A549 (cell line): ENCODE results near the gene FAM163B. TPM values are rescaled to one million over a fixed set of nuclear protein-coding genes. Genes with fewer than 3 reads are reported as not detected.

Source experiments
- ATAC-seq, 2 experiments: fragments of 200-7000 bp in 1 of 2; fragments of >200 bp in 1 of 2; cut with Nextera tagmentation in 1 of 2; cut with Tn5 transposase in 1 of 2; 3 replicates each; pipeline versions ENCODE4 v1.8.0 to v1.9.1; 2018 to 2020; ENCODE audit warnings: mild to moderate bottlenecking in 1 of 2, moderate library complexity in 1 of 2
- CTCF ChIA-PET: fragments of 300-600 bp; sonication (Branson Sonifier 250); formaldehyde crosslinking; extraction: SDS; loops from one replicate; lab custom pipeline; 2021; ENCODE audit warnings: antibody characterized with exemption, inconsistent platforms; lab: Yijun Ruan, JAX
- POLR2A ChIA-PET: fragments of 350-600 bp; formaldehyde crosslinking; extraction: SDS; loops from one replicate; lab custom pipeline; 2021; ENCODE audit warnings: antibody characterized with exemption, inconsistent platforms; lab: Yijun Ruan, JAX
- DNase-seq, 2 experiments: peaks; one replicate each; pipeline versions ENCODE4 v3.0.0 to v3.0.0-alpha.2; 2011 to 2016; ENCODE audit warnings: low read depth in 1 of 2, low spot score in 1 of 2
- FAIRE-seq: peaks from 2 replicates; lab custom pipeline; 2011; peaks lifted over from hg19 to GRCh38; lab: Jason Lieb, UNC
- H3K27ac ChIP-seq, 2 experiments: fragments of >200 bp; sonication (Bioruptor Twin); formaldehyde crosslinking; 3 replicates each; pipeline ENCODE4 v1.5.1; 2016 to 2017
- H3K4me1 ChIP-seq: fragments of >200 bp; sonication (Bioruptor Twin); formaldehyde crosslinking; 3 replicates; pipeline ENCODE4 v1.6.1; 2016
- H3K4me2 ChIP-seq: fragments of >200 bp; sonication (Bioruptor Twin); formaldehyde crosslinking; 3 replicates; pipeline ENCODE4 v1.6.1; 2016
- H3K4me3 ChIP-seq: fragments of >200 bp; sonication (Bioruptor Twin); formaldehyde crosslinking; 3 replicates; pipeline ENCODE4 v1.5.1; 2016
- H3K9me3 ChIP-seq: fragments of >200 bp; sonication (Bioruptor Twin); formaldehyde crosslinking; 3 replicates; pipeline ENCODE4 v1.6.1; 2016
- ATOH8 ChIP-seq: fragments of 250-450 bp; sonication (Bioruptor Pico); IDR thresholded peaks from 2 replicates; pipeline ENCODE4 v1.5.0; 2020; ENCODE audit warnings: low read depth, mild to moderate bottlenecking, moderate library complexity
- BCL3 ChIP-seq: fragments of >200 bp; sonication (Bioruptor Twin); formaldehyde crosslinking; IDR thresholded peaks from 3 replicates; pipeline ENCODE4 v1.6.1; 2016
- CBX2 ChIP-seq: fragments of 200-600 bp; sonication (generic); IDR thresholded peaks from 2 replicates; pipeline ENCODE4 v1.6.1; 2016; ENCODE audit warnings: low read depth, mild to moderate bottlenecking, borderline replicate concordance
- CEBPB ChIP-seq, 2 experiments: fragments of >200 bp in 1 of 2; sonication (Bioruptor Twin) in 1 of 2; formaldehyde crosslinking in 1 of 2; IDR thresholded peaks; 2 replicates each; pipeline ENCODE4 v1.6.1; 2012 to 2016
- CHD2 ChIP-seq: fragments of 150-350 bp; IDR thresholded peaks from 2 replicates; pipeline ENCODE4 v1.6.1; 2014; ENCODE audit warnings: low read length; ENCODE audit not compliant: partially characterized antibody
- EHF ChIP-seq: fragments of 250-450 bp; sonication (Bioruptor Pico); IDR thresholded peaks from 2 replicates; pipeline ENCODE4 v1.5.0; 2020; ENCODE audit warnings: mild to moderate bottlenecking
- EHMT2 ChIP-seq: fragments of 200-600 bp; sonication (generic); IDR thresholded peaks from 2 replicates; pipeline ENCODE4 v1.6.1; 2016; ENCODE audit warnings: antibody characterized with exemption, low read depth, mild to moderate bottlenecking, moderate library complexity
- ESRRA ChIP-seq: fragments of 150-350 bp; IDR thresholded peaks from 2 replicates; pipeline ENCODE4 v1.6.1; 2014; ENCODE audit warnings: mild to moderate bottlenecking, low read length, borderline replicate concordance
- GATA3 ChIP-seq: IDR thresholded peaks from 2 replicates; pipeline ENCODE4 v1.6.1; 2012; ENCODE audit warnings: borderline replicate concordance
- HOXB13 ChIP-seq: fragments of 250-450 bp; sonication (Bioruptor Pico); IDR thresholded peaks from 2 replicates; pipeline ENCODE4 v1.5.0; 2020; ENCODE audit warnings: low read depth, mild to moderate bottlenecking, moderate library complexity
- KDM5A ChIP-seq: fragments of 200-600 bp; sonication (generic); IDR thresholded peaks from 2 replicates; pipeline ENCODE4 v1.6.1; 2016; ENCODE audit warnings: antibody characterized with exemption, mild to moderate bottlenecking
- PHF8 ChIP-seq: fragments of 200-600 bp; sonication (generic); IDR thresholded peaks from 2 replicates; pipeline ENCODE4 v1.6.1; 2016; ENCODE audit warnings: low read depth, mild to moderate bottlenecking, antibody characterized with exemption, moderate library complexity, borderline replicate concordance
- RARB ChIP-seq: fragments of 250-450 bp; sonication (Bioruptor Pico); IDR thresholded peaks from 2 replicates; pipeline ENCODE4 v1.8.0; 2021; ENCODE audit warnings: mild to moderate bottlenecking, moderate library complexity
- RFX5 ChIP-seq: fragments of 450-650 bp; IDR thresholded peaks from 2 replicates; pipeline ENCODE4 v1.7.1; 2014; ENCODE audit warnings: antibody characterized with exemption, mild to moderate bottlenecking, moderate library complexity
- RNF2 ChIP-seq: fragments of 200-600 bp; sonication (generic); IDR thresholded peaks from 2 replicates; pipeline ENCODE4 v1.6.1; 2016; ENCODE audit warnings: low read depth, mild to moderate bottlenecking, antibody characterized with exemption, moderate library complexity, borderline replicate concordance
- TP53 ChIP-seq: fragments of 250-450 bp; sonication (Bioruptor Pico); IDR thresholded peaks from 2 replicates; pipeline ENCODE4 v1.5.0; 2021; ENCODE audit warnings: mild to moderate bottlenecking, moderate library complexity
- ZNF302 ChIP-seq: fragments of 250-450 bp; sonication (Bioruptor Pico); IDR thresholded peaks from 2 replicates; pipeline ENCODE4 v1.9.0; 2021; ENCODE audit warnings: inconsistent platforms, mild to moderate bottlenecking, moderate library complexity
- WGBS: methylation state at CpG from one replicate; pipeline ENCODE4 v1.1.6; 2017; ENCODE audit errors: missing lambda C conversion rate; 5-methylcytosine and 5-hydroxymethylcytosine counted together
- polyA plus RNA-seq, 4 experiments: library from polyadenylated mRNA; depleted of rRNA in 3 of 4; stranded (reverse); fragments of >200 nt; fragmentation: RNase III in 1 of 4; extraction: RNeasy Plus Mini Kit Qiagen cat#74134 plus additional on column Dnase treatment in 1 of 4; gene quantifications; 2 replicates in 3 of 4; 3 replicates in 1 of 4; pipeline ENCODE4 v1.2.3, GENCODE V29; 2011 to 2017

Gene FAM163B
- polyA plus RNA-seq, 2 of the 4 experiments (the other 2 are of a cell fraction): not detected

- TF ChIP-seq CHD2 (no peak), TP53 (CRISPR knock-in tag) (no peak), CEBPB (IDR thresholded peaks at IDR 0.05) (no peak)
- no peak for FAIRE-seq
- Histone ChIP-seq H3K9me3 (no peaks in the 10 kb centered on the region), H3K4me2 (no peak overlapping the region), H3K4me1 (peaks cover 5% of the 10 kb centered on the region; the same call in 1 of the 3 replicates), H3K4me3 (no peak overlapping the region), H3K27ac (no peak overlapping the region)
- POLR2A ChIA-PET: no interaction called here
- WGBS: 64% methylated on average over 13 of the region's 22 CpGs
- no peak for ATAC-seq
- no peak for DNase-seq
- CTCF ChIA-PET: interaction anchor here (1.2 to 8.7 kb wide), 2 partner anchors 12 to 198 kb away, joined by 3 to 72 read pairs; no protein-coding TSS in a partner anchor
Observed at GRCh38 chr9:133528001-133528875, 81.0 kb downstream of the FAM163B start.

GRCh38 chr9:133527444-133527920 is 81.7 kb downstream of the FAM163B start:
- Histone ChIP-seq H3K9me3 (no peaks in the 10 kb centered on the region), H3K4me3 (no peak overlapping the region), H3K4me1 (peaks cover 5% of the 10 kb centered on the region; the same call in 1 of the 3 replicates), H3K4me2 (no peak overlapping the region), H3K27ac (no peak overlapping the region)
- TF ChIP-seq ESRRA (no peak), PHF8 (no peak), EHF (CRISPR knock-in tag) (no peak), EHMT2 (no peak), RNF2 (no peak), ZNF302 (CRISPR knock-in tag) (no peak), HOXB13 (CRISPR knock-in tag) (no peak), ATOH8 (no peak), GATA3 (no peak), RARB (CRISPR knock-in tag) (no peak), TP53 (CRISPR knock-in tag) (no peak), KDM5A (no peak), BCL3 (no peak), RFX5 (no peak), CBX2 (no peak)
- DNase-seq: no peak
- CTCF ChIA-PET: interaction anchor here (8.7 kb wide), 1 partner anchor 199 kb away, joined by 72 read pairs; no protein-coding TSS in a partner anchor
- ATAC-seq: no peak
- WGBS: 79% methylated on average over 15 of the region's 18 CpGs
- no peak for FAIRE-seq
- POLR2A ChIA-PET: no interaction called here

Other genes starting within 250 kb of the FAM163B start
- 169 and 174 TPM in 2 replicates for gene SURF4, start 233.3 kb downstream of the FAM163B start, polyA plus RNA-seq (2011; rRNA removed)
- gene SURF4, start 233.3 kb downstream of the FAM163B start, polyA plus RNA-seq (2017; fragmentation: RNase III; extraction: RNeasy Plus Mini Kit Qiagen cat#74134 plus additional on column Dnase treatment): 140 to 159 TPM (median 158 TPM) in 3 replicates
- gene STKLD1, start 233.0 kb downstream of the FAM163B start, polyA plus RNA-seq (2011; rRNA removed): 1.1 and 1.6 TPM in 2 replicates
- 0.29 to 1.4 TPM (median 1.2 TPM) in 3 replicates for gene STKLD1, start 233.0 kb downstream of the FAM163B start, polyA plus RNA-seq (2017; fragmentation: RNase III; extraction: RNeasy Plus Mini Kit Qiagen cat#74134 plus additional on column Dnase treatment)
- 20.6 and 25.8 TPM in 2 replicates for gene REXO4, start 191.4 kb downstream of the FAM163B start, polyA plus RNA-seq (2011; rRNA removed)
- gene REXO4, start 191.4 kb downstream of the FAM163B start, polyA plus RNA-seq (2017; fragmentation: RNase III; extraction: RNeasy Plus Mini Kit Qiagen cat#74134 plus additional on column Dnase treatment): 30.3 to 31.7 TPM (median 31.0 TPM) in 3 replicates
- gene ADAMTS13, start 187.0 kb downstream of the FAM163B start, polyA plus RNA-seq (2011; rRNA removed): 0.80 and 1.2 TPM in 2 replicates
- gene ADAMTS13, start 187.0 kb downstream of the FAM163B start, polyA plus RNA-seq (2017; fragmentation: RNase III; extraction: RNeasy Plus Mini Kit Qiagen cat#74134 plus additional on column Dnase treatment): 0.94 to 1.7 TPM (median 0.98 TPM) in 3 replicates
- 6.2 and 8.0 TPM in 2 replicates for gene CACFD1, start 149.4 kb downstream of the FAM163B start, polyA plus RNA-seq (2011; rRNA removed)
- 3.1 to 5.2 TPM (median 5.0 TPM) in 3 replicates for gene CACFD1, start 149.4 kb downstream of the FAM163B start, polyA plus RNA-seq (2017; fragmentation: RNase III; extraction: RNeasy Plus Mini Kit Qiagen cat#74134 plus additional on column Dnase treatment)
- 3.7 and 4.6 TPM in 2 replicates for gene SLC2A6, start 130.3 kb downstream of the FAM163B start, polyA plus RNA-seq (2011; rRNA removed)
- gene SLC2A6, start 130.3 kb downstream of the FAM163B start, polyA plus RNA-seq (2017; fragmentation: RNase III; extraction: RNeasy Plus Mini Kit Qiagen cat#74134 plus additional on column Dnase treatment): 15.4 to 21.2 TPM (median 20.5 TPM) in 3 replicates
- not detected in 2 replicates for gene MYMK, start 84.4 kb downstream of the FAM163B start, polyA plus RNA-seq (2011; rRNA removed)
- gene MYMK, start 84.4 kb downstream of the FAM163B start, polyA plus RNA-seq (2017; fragmentation: RNase III; extraction: RNeasy Plus Mini Kit Qiagen cat#74134 plus additional on column Dnase treatment): not detected in 3 replicates
- gene ADAMTSL2, start 74.7 kb downstream of the FAM163B start, polyA plus RNA-seq (2011; rRNA removed): not detected in 2 replicates
- not detected in 3 replicates for gene ADAMTSL2, start 74.7 kb downstream of the FAM163B start, polyA plus RNA-seq (2017; fragmentation: RNase III; extraction: RNeasy Plus Mini Kit Qiagen cat#74134 plus additional on column Dnase treatment)
- gene DBH, start 27.0 kb upstream of the FAM163B start, polyA plus RNA-seq (2011; rRNA removed): not detected in 2 replicates
- gene DBH, start 27.0 kb upstream of the FAM163B start, polyA plus RNA-seq (2017; fragmentation: RNase III; extraction: RNeasy Plus Mini Kit Qiagen cat#74134 plus additional on column Dnase treatment): not detected in 3 replicates
- 0.08 and 0.09 TPM in 2 replicates for gene SARDH, start 129.0 kb upstream of the FAM163B start, polyA plus RNA-seq (2011; rRNA removed)
- 0.05 TPM in 1 of 3 replicates, not detected in the others for gene SARDH, start 129.0 kb upstream of the FAM163B start, polyA plus RNA-seq (2017; fragmentation: RNase III; extraction: RNeasy Plus Mini Kit Qiagen cat#74134 plus additional on column Dnase treatment)